Nephron progenitor cell (in vitro differentiated cells): ENCODE data around the gene CASQ1.
A peak's percentile ranks its signal among the peaks of the same experiment; 100 is the strongest.

ENCODE experiments used
- DNase-seq: peaks from one replicate; pipeline ENCODE4 v3.0.0; 2021
- H3K27ac Mint-ChIP-seq: 2 replicates; pipeline ENCODE4 v1.8.0; 2021; ENCODE audit warnings: mild to moderate bottlenecking, moderate library complexity, mixed read lengths
- H3K27me3 Mint-ChIP-seq: 2 replicates; pipeline ENCODE4 v1.8.0; 2021; ENCODE audit warnings: mild to moderate bottlenecking, low read depth, mixed read lengths; ENCODE audit not compliant: poor library complexity
- H3K36me3 Mint-ChIP-seq: 2 replicates; pipeline ENCODE4 v1.8.0; 2021; ENCODE audit warnings: low read depth, mixed read lengths
- H3K4me1 Mint-ChIP-seq: 2 replicates; pipeline ENCODE4 v1.8.0; 2021; ENCODE audit warnings: mixed read lengths
- H3K4me3 Mint-ChIP-seq: 2 replicates; pipeline ENCODE4 v1.8.0; 2021; ENCODE audit warnings: mild to moderate bottlenecking, moderate library complexity, mixed read lengths
- H3K9me3 Mint-ChIP-seq: 2 replicates; pipeline ENCODE4 v1.8.0; 2021; ENCODE audit warnings: mild to moderate bottlenecking, moderate library complexity, mixed read lengths
- TF ChIP-seq, protein P1 (sequence below): fragments of 200-600 bp; sonication (generic); IDR thresholded peaks from 2 replicates; pipeline ENCODE4 v1.5.0; 2021; ENCODE audit warnings: antibody characterized with exemption

CASQ1 gene

DNA sequence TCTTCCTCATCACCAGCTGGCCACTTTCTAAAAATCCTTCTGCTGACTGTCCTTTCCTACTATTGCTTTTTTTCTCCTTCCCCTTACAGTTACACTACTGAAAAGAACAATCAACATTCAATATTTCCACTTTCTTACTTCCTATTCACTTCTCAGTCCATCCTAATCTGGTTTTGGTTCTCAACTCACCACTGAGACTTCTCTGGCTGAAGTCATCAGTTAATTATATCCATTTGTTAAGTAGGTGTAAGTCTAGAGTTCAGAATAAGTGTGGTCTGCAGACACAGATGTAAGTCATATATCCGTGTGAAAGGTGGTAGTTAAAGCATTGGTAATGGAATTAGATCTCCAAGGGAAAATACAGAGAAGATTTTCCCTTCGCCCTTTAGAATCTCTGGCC, 36.2 kb downstream of the CASQ1 start:
- no peak overlapping the region for H3K4me3 Mint-ChIP-seq
- H3K4me1 Mint-ChIP-seq, result no peaks in the 10 kb centered on the region
- H3K36me3 Mint-ChIP-seq, result peaks cover 65% of the 10 kb centered on the region
- no peak overlapping the region for H3K27ac Mint-ChIP-seq
- TF ChIP-seq, protein P1, sequence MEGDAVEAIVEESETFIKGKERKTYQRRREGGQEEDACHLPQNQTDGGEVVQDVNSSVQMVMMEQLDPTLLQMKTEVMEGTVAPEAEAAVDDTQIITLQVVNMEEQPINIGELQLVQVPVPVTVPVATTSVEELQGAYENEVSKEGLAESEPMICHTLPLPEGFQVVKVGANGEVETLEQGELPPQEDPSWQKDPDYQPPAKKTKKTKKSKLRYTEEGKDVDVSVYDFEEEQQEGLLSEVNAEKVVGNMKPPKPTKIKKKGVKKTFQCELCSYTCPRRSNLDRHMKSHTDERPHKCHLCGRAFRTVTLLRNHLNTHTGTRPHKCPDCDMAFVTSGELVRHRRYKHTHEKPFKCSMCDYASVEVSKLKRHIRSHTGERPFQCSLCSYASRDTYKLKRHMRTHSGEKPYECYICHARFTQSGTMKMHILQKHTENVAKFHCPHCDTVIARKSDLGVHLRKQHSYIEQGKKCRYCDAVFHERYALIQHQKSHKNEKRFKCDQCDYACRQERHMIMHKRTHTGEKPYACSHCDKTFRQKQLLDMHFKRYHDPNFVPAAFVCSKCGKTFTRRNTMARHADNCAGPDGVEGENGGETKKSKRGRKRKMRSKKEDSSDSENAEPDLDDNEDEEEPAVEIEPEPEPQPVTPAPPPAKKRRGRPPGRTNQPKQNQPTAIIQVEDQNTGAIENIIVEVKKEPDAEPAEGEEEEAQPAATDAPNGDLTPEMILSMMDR, result no peak
- no peak for DNase-seq
- no peaks in the 10 kb centered on the region for H3K9me3 Mint-ChIP-seq
- H3K27me3 Mint-ChIP-seq, result no peaks in the 10 kb centered on the region

DNA sequence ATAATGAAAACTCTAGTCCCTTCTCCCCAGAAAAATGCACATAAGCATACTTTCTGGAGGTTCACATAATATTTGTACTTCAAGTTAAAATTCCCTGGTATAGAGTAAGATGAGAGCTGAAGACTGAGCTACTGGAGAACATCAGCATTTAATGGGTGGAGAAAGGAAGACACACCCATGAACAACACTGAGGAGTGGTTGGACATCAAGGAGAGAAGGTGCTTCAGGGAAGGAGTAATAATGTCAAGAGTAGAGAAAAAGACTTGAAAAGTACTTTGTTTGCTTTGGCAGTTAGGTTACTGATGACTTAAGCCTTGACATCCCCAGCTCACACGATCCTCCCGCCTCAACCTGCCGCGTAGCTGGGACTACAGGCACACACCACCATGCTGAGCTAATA, 36.7 kb downstream of the CASQ1 start:
- H3K27me3 Mint-ChIP-seq, result no peaks in the 10 kb centered on the region
- H3K9me3 Mint-ChIP-seq, result no peaks in the 10 kb centered on the region
- DNase-seq, result no peak
- H3K36me3 Mint-ChIP-seq, result peaks cover 62% of the 10 kb centered on the region
- no peaks in the 10 kb centered on the region for H3K4me1 Mint-ChIP-seq
- H3K27ac Mint-ChIP-seq, result no peak overlapping the region
- H3K4me3 Mint-ChIP-seq, result no peak overlapping the region
- TF ChIP-seq, protein P1, result no peak

DNA sequence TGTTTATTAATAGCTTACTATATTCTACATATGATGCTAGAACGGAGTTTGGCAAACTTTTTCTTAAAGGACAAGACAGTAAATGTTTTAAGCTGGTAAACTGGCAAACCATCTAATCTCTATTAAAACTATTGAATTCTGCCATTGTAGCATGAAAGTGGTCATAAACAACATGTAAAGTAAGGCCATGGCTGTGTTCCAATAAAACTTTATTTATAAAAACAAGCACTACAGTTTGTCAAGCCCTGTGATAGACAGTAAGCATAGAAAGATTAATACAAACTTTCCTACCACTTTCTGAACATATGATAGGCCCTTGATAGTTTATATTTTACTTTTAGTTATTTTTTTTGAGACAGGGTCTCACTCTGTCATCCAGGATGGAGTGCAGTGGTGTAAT, 37.2 kb downstream of the CASQ1 start:
- Mint-ChIP-seq H3K4me1 (no peaks in the 10 kb centered on the region), H3K27ac (no peak overlapping the region), H3K36me3 (peaks cover 56% of the 10 kb centered on the region), H3K4me3 (no peak overlapping the region), H3K27me3 (no peaks in the 10 kb centered on the region), H3K9me3 (no peaks in the 10 kb centered on the region)
- no peak for DNase-seq
- TF ChIP-seq, protein P1, result no peak

DNA sequence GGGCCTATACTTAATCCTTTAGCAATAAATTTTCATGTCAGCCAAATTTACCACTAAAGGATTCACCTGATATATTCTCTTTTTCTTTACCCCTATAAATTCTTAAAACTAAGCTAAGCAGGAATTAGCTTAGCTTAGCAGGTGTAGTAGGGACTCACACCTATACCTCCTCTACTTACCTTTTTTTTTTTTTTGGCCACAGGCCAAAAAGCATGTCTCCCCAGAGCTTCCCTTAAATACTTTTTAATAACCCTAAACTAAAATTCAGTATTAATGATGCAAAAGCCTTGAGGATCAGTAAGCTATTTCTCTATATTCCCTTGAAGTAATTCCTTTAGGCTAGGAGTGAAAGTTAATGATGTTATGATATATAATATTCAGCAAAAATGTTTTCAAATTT, 38.1 kb downstream of the CASQ1 start:
- peaks cover 49% of the 10 kb centered on the region for H3K36me3 Mint-ChIP-seq
- H3K4me1 Mint-ChIP-seq, result no peaks in the 10 kb centered on the region
- TF ChIP-seq, protein P1, result no peak
- no peaks in the 10 kb centered on the region for H3K9me3 Mint-ChIP-seq
- no peak overlapping the region for H3K4me3 Mint-ChIP-seq
- H3K27ac Mint-ChIP-seq, result no peak overlapping the region
- DNase-seq, result no peak
- no peaks in the 10 kb centered on the region for H3K27me3 Mint-ChIP-seq

DNA sequence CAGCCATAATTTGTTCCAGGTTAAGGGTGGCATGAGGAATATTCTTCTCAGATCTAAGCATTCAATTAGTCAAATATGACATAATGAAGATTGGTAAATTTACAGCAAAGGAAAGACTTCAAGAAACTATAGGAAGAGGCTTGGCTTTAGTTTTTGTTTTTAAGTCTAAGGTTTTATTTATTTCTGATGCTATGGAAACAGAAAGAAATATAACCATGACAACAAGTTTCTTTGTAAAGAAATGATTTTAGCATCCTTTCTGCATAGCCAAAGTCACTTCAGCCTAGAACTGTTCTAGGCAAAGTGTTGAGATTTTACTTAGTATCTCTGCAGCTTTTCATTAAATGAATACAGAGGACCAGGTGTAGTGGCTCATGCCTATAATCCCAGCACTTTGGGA, 42.5 kb downstream of the CASQ1 start:
- no peaks in the 10 kb centered on the region for H3K4me1 Mint-ChIP-seq
- H3K4me3 Mint-ChIP-seq, result no peak overlapping the region
- H3K9me3 Mint-ChIP-seq, result no peaks in the 10 kb centered on the region
- H3K27ac Mint-ChIP-seq, result no peak overlapping the region
- TF ChIP-seq, protein P1, result no peak
- no peak for DNase-seq
- peaks cover 55% of the 10 kb centered on the region for H3K36me3 Mint-ChIP-seq
- H3K27me3 Mint-ChIP-seq, result no peaks in the 10 kb centered on the region

DNA sequence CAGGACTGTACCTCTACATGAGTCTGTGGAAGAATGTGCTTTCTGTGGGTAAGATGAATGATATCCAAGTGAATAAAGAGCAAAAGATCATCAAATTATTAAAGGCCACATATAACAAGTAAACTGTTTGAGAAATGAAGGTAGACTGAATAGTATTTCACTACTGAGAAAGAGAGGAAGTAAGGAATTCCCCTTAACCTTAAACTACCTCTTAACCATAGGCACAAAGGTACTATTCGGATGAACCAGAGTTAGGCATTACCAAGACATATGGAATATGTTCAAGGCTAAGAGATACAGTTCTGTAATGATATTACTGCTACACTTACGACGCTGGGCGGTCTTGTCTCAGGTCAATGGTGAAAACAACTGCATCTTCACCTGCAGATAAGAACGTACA, 46.4 kb downstream of the CASQ1 start:
- DNase-seq, result no peak
- TF ChIP-seq, protein P1, result no peak
- Mint-ChIP-seq H3K36me3 (peaks cover 55% of the 10 kb centered on the region), H3K27ac (peak overlapping the region; percentile 47), H3K9me3 (no peaks in the 10 kb centered on the region), H3K4me1 (no peaks in the 10 kb centered on the region), H3K4me3 (no peak overlapping the region), H3K27me3 (no peaks in the 10 kb centered on the region)
